Astrocyte (in vitro differentiated cells and primary cell): ENCODE measurements around the gene IP6K1.

Source experiments
- CTCF ChIP-seq: IDR thresholded peaks from 2 replicates; pipeline ENCODE4 v1.5.1; 2011; ENCODE audit warnings: low read depth, mild to moderate bottlenecking, inconsistent platforms, low read length, moderate library complexity; ENCODE audit not compliant: insufficient read depth
- EZH2 ChIP-seq: IDR thresholded peaks from 2 replicates; pipeline ENCODE4 v1.6.1; 2012; ENCODE audit warnings: mild to moderate bottlenecking, low read length, inconsistent platforms; ENCODE audit not compliant: insufficient read depth

GRCh38 chr3:49709852-49710251 is 76.5 kb downstream of the IP6K1 start:
- TF ChIP-seq CTCF (no peak), EZH2 (no peak)
